AG09309 (cell line): ENCODE data around the gene TEX53.

Source experiments
- DNase-seq: peaks from one replicate; pipeline ENCODE4 v3.0.0-alpha.2; 2010; ENCODE audit warnings: low read depth
- H3K4me3 ChIP-seq: 2 replicates; pipeline ENCODE4 v1.5.1; 2011; ENCODE audit warnings: mild to moderate bottlenecking, low read depth, low read length, moderate library complexity; ENCODE audit not compliant: control insufficient read depth
- TF ChIP-seq, protein P1 (sequence below): IDR thresholded peaks from 2 replicates; pipeline ENCODE4 v1.5.1; 2011; ENCODE audit warnings: mild to moderate bottlenecking, low read depth, low read length, inconsistent platforms; ENCODE audit not compliant: insufficient read depth, control insufficient read depth; ENCODE audit errors: missing control alignments

TEX53 gene

DNA sequence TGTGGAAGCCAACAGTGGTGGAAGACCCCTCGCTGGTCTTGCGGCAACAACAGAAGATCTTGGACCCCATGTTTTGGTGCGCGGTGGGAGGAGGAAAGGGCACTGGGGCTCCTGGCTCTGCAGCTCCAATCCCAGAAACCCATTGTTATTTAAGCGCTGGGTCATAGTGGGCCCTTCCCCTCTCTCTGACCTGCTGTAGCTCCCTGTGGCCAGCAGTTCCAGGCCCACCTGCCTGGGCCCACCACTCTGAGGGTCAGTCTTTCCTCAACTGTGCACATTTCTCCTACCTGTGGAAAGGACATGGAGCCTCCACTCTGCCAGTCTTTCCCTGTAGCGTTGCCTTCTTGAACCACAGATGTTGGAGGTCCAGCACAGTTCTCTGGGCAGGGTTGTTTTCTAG lies at the start of gene TEX53:
Gene TEX53 (minus strand): TSS at position 101 of the 400 bp plus-strand sequence. CDS start 31 bp downstream, at position 70.
- no peak within 1 kb of the TSS for H3K4me3 ChIP-seq
- TF ChIP-seq, protein P1, sequence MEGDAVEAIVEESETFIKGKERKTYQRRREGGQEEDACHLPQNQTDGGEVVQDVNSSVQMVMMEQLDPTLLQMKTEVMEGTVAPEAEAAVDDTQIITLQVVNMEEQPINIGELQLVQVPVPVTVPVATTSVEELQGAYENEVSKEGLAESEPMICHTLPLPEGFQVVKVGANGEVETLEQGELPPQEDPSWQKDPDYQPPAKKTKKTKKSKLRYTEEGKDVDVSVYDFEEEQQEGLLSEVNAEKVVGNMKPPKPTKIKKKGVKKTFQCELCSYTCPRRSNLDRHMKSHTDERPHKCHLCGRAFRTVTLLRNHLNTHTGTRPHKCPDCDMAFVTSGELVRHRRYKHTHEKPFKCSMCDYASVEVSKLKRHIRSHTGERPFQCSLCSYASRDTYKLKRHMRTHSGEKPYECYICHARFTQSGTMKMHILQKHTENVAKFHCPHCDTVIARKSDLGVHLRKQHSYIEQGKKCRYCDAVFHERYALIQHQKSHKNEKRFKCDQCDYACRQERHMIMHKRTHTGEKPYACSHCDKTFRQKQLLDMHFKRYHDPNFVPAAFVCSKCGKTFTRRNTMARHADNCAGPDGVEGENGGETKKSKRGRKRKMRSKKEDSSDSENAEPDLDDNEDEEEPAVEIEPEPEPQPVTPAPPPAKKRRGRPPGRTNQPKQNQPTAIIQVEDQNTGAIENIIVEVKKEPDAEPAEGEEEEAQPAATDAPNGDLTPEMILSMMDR, result no peak
- no peak for DNase-seq

DNA sequence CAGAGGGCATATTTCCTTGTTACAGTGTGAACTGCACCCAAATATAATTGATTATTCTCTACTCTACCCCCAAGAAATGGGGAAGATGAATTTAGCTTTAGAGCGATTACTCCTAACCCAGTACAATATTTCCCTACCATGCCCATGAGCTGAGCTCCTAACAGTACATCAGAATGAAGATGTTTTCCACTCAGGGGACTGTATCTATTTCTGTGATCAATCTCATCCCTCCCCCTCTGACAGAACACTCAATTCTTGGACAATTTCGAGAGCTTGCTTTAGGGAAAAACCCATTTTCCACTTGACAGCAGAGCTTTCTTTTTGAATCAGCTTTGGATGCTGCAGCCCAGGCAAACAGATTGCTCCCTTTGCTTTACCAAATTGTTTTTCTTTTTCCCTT lies 49.1 kb upstream of the TEX53 start:
- no peak for DNase-seq
- H3K4me3 ChIP-seq, result no peak overlapping the region
- TF ChIP-seq, protein P1, result no peak

DNA sequence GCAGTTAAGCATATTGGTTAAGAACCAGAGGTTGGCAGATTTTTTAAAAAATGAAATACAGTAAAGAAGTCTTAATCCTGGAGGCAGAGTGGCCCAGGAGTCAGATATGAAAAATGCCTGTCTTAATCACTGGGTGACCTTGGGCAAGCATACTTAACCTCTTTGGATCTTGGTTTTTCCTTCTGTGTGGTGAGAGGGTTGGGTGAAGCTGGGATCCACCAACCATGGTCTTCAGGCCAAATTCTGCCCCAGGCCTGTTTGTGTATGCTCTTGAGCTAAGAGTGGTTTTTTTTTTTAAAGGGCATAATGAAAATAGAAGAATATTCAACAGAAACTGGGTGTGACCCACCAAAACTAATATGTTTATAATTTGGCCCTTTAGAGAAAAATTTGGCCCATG lies 44.4 kb upstream of the TEX53 start:
- TF ChIP-seq, protein P1, result no peak
- no peak overlapping the region for H3K4me3 ChIP-seq
- DNase-seq, result no peak

DNA sequence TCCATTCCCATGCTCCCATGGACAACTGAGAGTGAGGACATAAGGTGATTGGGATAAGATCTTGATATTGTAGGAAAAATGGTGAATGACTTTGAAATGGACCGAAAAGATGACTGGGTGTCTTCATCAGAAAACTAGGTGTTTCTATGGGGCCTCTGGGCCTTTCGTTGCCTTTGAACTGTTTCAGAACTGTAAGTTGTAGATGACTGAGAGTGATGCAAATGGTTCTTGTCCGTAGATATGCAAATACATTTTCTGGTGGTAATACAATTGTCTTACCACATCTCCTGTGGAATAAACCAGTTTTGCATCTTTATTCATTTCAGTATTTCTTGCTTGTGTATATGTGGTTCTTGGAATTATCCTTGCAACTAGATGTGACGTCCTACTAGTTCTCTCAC lies 40.3 kb upstream of the TEX53 start:
- no peak for DNase-seq
- no peak overlapping the region for H3K4me3 ChIP-seq
- TF ChIP-seq, protein P1, result no peak

DNA sequence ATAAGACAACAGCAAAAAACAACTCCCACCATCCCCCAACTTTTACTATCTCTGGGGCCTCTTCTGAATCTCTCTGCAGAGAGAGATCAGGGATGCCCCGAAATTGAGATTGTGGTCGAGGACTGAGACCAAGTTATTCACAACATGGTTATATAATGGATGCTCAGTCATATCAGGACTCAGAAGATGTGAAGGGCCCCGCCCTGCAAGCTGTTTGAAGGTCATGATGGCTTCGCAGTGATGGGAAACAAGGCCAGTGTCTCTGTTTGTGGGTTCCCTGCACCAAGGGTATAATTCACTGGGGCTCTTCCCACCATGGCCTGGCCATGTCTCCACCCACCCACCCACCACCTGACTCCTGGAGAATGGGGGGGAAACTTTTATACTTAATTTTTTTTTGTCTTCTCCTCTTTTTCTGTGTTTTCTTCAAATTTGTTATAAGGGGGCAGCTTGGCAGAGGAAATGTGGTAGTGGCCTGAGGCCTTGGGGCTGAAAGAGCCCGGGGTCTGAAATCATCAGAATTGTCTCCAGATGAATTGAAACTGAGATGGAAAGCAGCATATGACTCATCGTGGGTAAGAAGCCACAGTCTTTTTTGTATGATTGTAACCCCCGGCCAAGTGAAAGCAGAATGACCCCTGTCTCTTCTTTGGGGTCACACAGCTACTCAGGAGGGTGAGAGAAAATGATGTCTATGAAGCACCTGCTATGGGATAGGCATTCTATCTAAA lies 39.4 kb upstream of the TEX53 start:
- no peak overlapping the region for H3K4me3 ChIP-seq
- TF ChIP-seq, protein P1, result no peak
- DNase-seq, result no peak

DNA sequence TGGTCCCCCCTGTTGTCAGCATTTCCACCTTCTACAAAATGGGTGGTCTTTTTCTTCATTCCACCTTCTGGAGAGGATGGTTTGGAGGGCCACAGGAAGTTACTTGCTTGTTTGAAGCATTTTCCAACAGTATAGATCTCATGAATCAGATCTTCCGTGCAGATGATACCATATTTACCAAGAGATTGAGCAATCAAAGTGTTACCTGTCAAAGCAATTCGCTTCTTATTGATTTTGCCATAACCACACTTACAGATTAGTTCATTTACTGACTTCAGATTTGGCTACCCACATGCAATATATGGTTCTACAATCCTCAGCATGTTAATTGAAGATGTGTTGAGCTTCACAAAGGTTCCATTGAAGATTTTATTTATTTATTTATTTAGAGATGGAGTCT lies 38.3 kb upstream of the TEX53 start:
- H3K4me3 ChIP-seq, result no peak overlapping the region
- TF ChIP-seq, protein P1, result no peak
- no peak for DNase-seq
